Ectodermal cell (in vitro differentiated cells): ENCODE data around the gene SLC9A9.

Source experiments
- H3K27ac ChIP-seq: 2 replicates; pipeline ENCODE4 v1.7.0; 2013; ENCODE audit warnings: mild to moderate bottlenecking, low read depth, low read length; ENCODE audit not compliant: insufficient read depth, poor library complexity, severe bottlenecking
- H3K27me3 ChIP-seq: 2 replicates; pipeline ENCODE4 v1.7.0; 2013; ENCODE audit warnings: mild to moderate bottlenecking, low read length; ENCODE audit not compliant: insufficient read depth, control insufficient read depth, poor library complexity, severe bottlenecking
- H3K36me3 ChIP-seq: one replicate; pipeline ENCODE4 v1.7.0; 2013; ENCODE audit warnings: low read length; ENCODE audit not compliant: control insufficient read depth, insufficient read depth
- H3K4me1 ChIP-seq: one replicate; pipeline ENCODE4 v1.7.0; 2013; ENCODE audit warnings: low read length; ENCODE audit not compliant: control insufficient read depth, insufficient read depth
- H3K4me3 ChIP-seq: 2 replicates; pipeline ENCODE4 v1.7.0; 2013; ENCODE audit warnings: low read depth, low read length, control low read depth; ENCODE audit not compliant: insufficient read depth
- H3K9me3 ChIP-seq: 2 replicates; pipeline ENCODE4 v1.7.0; 2013; ENCODE audit warnings: mild to moderate bottlenecking, low read length, moderate library complexity; ENCODE audit not compliant: control insufficient read depth
- WGBS, 2 experiments: methylation state at CpG; one replicate each; pipeline ENCODE4 v1.1.7; 2013; ENCODE audit warnings: missing lambda C conversion rate in 2 of 2; 5-methylcytosine and 5-hydroxymethylcytosine counted together

SLC9A9 gene

DNA sequence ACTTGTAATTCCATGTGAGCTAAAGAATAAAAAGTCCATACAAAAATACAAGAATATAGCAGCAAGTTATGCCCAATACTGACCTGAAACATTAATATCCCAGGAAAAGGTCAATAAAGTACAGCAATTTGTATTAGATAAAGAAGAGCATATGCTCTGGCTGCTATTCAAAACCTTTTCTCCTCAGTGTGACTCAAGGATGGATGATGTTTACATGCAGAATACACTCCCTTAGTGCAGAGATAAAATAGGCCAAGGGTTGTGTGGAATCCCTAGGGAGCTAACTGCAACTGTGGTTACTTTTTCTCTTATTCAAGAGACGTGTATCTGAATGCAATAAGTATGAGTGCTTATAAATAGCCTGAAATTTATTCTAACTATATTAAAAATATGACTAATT is 78.7 kb downstream of the SLC9A9 start:
- H3K4me1 ChIP-seq, result no peaks in the 10 kb centered on the region
- no CpG with 5 or more reads among the region's 1 CpG for WGBS, 2 experiments
- H3K36me3 ChIP-seq, result no peaks in the 10 kb centered on the region
- H3K27ac ChIP-seq, result no peak overlapping the region
- no peak overlapping the region for H3K4me3 ChIP-seq
- no peaks in the 10 kb centered on the region for H3K9me3 ChIP-seq
- H3K27me3 ChIP-seq, result no peaks in the 10 kb centered on the region

DNA sequence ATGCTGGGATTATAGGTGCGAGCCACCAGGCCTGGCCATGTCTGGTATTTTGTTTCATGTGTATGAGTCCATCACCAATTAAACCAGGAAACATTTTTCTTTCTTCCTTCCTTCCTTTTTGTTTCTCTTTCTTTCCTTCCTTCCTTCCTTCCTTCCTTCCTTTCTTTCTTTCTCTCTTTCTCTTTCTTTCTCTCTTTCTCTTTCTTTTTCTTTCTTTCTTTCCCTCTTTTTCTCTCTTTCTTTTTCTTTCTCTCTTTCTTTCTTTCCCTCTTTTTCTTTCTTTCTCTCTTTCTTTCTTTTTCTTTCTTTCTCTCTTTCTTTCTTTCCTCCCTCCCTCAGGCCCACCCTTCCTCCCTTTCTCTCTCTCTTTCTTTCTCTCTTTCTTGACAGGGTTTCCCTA is 83.4 kb downstream of the SLC9A9 start:
- H3K4me3 ChIP-seq, result no peak overlapping the region
- no peaks in the 10 kb centered on the region for H3K36me3 ChIP-seq
- WGBS, 2 experiments, result 75 to 96% methylated on average over 1 of the region's 1 CpG
- H3K27me3 ChIP-seq, result no peaks in the 10 kb centered on the region
- H3K27ac ChIP-seq, result no peak overlapping the region
- no peaks in the 10 kb centered on the region for H3K4me1 ChIP-seq
- no peaks in the 10 kb centered on the region for H3K9me3 ChIP-seq

DNA sequence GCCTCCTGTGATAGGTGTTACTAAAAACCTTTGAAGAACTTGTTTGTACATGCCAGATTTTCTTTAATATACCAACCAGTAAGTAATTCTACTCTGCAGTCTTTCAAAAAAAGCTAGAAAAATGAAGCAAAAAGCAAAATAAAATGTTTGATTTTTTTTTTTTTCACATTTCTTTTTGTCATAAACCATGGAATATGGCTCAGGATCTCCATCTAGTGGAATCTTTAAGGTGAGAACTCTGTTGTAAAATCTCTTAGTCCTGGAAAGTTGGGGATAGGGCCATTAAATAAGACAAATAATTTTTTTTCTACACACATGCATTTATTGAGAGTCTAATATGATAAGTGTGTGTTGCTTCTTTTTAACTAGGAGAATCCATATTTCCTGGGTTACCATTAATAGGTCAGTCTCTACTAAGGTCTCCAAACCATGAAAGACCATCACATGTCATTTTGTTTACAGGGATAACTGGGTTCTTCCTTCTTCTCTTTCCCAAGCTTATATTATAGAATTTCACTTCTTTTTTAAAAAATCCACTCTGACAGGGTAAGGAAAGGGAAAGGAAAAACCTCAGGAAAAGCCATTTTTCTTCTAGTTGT is 84.6 kb downstream of the SLC9A9 start:
- no peaks in the 10 kb centered on the region for H3K27me3 ChIP-seq
- no peak overlapping the region for H3K27ac ChIP-seq
- H3K9me3 ChIP-seq, result no peaks in the 10 kb centered on the region
- H3K36me3 ChIP-seq, result no peaks in the 10 kb centered on the region
- no peaks in the 10 kb centered on the region for H3K4me1 ChIP-seq
- H3K4me3 ChIP-seq, result no peak overlapping the region

DNA sequence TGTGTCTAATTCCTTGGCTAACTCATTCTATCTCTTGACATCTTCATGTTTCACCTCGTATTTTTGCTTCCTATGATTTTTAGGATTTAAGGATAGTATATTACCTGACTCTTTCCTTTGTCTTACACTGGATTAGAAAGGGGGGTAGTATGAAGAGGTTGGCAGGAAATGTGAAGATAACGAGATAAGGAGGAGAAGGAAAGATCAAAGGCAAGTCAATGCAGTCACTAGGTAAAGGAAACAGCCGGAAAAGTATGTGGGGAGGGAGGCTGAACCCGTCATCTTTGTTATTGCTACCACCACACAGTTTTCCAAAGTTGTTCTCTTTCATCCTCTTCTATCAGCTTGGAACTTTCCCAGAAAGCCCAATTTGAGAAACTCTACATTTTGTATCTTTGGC is 90.6 kb downstream of the SLC9A9 start:
- 89 to 94% methylated on average over 3 to 4 of the region's 4 CpGs for WGBS, 2 experiments
- Histone ChIP-seq H3K4me3 (no peak overlapping the region), H3K36me3 (no peaks in the 10 kb centered on the region), H3K27ac (no peak overlapping the region), H3K27me3 (no peaks in the 10 kb centered on the region), H3K4me1 (peaks cover 6% of the 10 kb centered on the region), H3K9me3 (no peaks in the 10 kb centered on the region)

DNA sequence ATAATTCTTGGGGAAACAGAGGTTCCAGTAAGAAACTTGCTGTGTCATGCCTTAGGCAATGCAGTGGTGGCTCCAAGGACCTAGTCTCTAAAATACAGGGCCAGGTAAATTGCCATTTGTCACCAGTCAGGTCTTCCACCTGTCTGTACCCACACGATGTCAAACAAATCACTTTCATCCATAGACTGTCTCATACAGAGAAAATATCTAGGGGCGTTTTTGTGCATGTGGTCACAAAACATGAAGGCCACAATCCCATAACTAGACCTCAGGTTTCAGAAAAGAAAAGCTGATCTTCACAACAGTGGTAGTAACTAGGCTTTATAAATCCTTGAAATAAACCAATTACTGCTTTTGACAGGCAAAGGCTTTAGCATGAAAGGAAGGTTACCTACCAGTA is 92.3 kb downstream of the SLC9A9 start:
- H3K27me3 ChIP-seq, result no peaks in the 10 kb centered on the region
- no peaks in the 10 kb centered on the region for H3K9me3 ChIP-seq
- peaks cover 6% of the 10 kb centered on the region for H3K4me1 ChIP-seq
- 92 to 96% methylated on average over 2 of the region's 2 CpGs for WGBS, 2 experiments
- no peak overlapping the region for H3K27ac ChIP-seq
- H3K4me3 ChIP-seq, result no peak overlapping the region
- no peaks in the 10 kb centered on the region for H3K36me3 ChIP-seq

DNA sequence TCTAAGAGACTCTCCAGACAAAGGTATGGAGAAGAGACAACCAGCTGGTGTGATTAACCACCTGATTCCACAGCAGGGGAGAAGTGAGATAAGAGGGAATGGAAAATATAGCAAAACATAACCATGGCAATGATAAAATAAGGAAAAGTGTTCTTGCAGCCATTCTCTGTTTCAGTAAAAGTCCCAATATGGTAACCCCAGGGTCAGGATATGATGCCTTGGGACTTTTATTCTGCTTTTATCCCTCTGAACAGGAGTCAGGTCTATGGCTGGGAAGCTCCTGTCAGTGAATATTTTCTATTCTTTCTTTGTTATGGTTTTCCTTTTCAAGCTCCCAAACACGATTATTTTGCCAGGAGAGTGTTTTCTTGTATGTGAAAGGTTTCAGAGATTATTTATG is 94.2 kb downstream of the SLC9A9 start:
- no peak overlapping the region for H3K4me3 ChIP-seq
- H3K9me3 ChIP-seq, result no peaks in the 10 kb centered on the region
- H3K27ac ChIP-seq, result no peak overlapping the region
- WGBS, 2 experiments, result 90 to 93% methylated on average over 1 of the region's 1 CpG
- H3K27me3 ChIP-seq, result no peaks in the 10 kb centered on the region
- H3K4me1 ChIP-seq, result peaks cover 11% of the 10 kb centered on the region
- no peaks in the 10 kb centered on the region for H3K36me3 ChIP-seq

DNA sequence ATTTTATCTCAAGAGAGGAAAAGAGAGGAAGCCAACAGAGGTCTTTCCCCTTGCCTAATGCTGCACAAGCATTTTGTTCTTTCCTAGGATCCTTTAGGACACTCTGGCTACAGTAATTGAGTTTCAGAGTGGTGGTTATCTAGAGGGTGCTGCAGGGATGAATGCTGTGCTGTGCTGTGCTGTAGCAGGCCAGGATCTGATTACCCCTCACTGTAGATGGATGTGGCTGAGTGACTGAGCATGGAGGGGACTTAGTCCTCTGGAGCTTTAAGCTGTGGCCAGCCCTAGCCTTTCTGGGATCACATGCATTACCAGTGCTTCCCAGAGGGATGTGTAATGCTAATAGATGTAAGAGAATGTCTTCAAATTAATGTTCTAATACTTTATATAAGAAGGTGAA is 94.8 kb downstream of the SLC9A9 start:
- Histone ChIP-seq H3K27ac (no peak overlapping the region), H3K4me1 (peaks cover 11% of the 10 kb centered on the region), H3K9me3 (no peaks in the 10 kb centered on the region)

DNA sequence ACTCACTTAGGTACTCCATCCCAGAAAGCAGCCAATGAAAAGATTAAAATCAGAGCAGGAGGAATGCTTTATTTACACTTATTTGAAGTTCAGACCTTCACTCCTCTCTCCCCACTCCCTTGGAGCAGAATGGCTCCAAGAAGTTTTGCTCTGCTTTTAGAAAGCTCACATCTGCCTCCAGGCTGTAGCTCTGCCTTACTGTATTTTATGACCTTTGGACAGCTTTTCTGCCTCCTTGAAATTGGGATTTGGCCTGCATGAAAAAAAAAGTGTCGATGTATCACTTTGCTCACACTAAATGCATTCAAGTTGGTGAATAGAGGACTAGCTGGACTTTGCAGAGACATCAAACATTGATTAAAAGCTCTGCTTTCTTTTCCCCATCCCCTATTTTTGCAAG is 95.3 kb downstream of the SLC9A9 start:
- WGBS, 2 experiments, result 87 to 94% methylated on average over 1 of the region's 1 CpG
- no peak overlapping the region for H3K27ac ChIP-seq
- no peaks in the 10 kb centered on the region for H3K27me3 ChIP-seq
- peaks cover 11% of the 10 kb centered on the region for H3K4me1 ChIP-seq
- H3K4me3 ChIP-seq, result no peak overlapping the region
- H3K36me3 ChIP-seq, result no peaks in the 10 kb centered on the region
- H3K9me3 ChIP-seq, result no peaks in the 10 kb centered on the region

More for the DNA sequence above, 94.8 kb downstream of the SLC9A9 start:
- Histone ChIP-seq H3K4me3 (no peak overlapping the region), H3K36me3 (no peaks in the 10 kb centered on the region), H3K27me3 (no peaks in the 10 kb centered on the region)

DNA sequence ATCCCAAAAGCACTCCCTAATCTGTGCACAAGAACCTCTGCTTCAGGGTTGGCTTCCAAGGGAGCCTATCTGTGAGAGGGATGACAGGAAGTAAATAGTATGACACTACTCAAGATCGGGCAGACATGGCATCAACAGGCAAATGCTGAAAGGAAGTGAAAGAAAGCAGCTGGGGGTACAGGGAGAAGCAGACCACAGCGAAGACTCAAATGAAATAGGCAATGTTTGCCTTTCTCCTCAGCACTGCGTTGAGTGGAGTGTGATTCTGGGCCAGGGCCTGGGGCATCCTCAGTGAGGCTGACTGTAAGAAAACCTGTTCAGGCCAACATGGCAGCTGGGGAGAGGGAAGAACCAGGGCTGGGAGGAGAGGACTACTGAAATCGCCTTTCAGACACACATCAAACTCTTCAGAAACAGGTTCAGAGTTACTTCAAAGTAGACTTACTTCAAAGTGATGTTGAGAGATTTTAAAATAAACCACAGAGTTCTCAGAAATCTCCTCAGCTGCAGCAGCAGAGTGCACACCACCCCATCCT is 96.6 kb downstream of the SLC9A9 start:
- H3K4me3 ChIP-seq, result no peak overlapping the region
- WGBS, 2 experiments, result 92 to 98% methylated on average over 3 to 4 of the region's 4 CpGs
- no peaks in the 10 kb centered on the region for H3K27me3 ChIP-seq

DNA sequence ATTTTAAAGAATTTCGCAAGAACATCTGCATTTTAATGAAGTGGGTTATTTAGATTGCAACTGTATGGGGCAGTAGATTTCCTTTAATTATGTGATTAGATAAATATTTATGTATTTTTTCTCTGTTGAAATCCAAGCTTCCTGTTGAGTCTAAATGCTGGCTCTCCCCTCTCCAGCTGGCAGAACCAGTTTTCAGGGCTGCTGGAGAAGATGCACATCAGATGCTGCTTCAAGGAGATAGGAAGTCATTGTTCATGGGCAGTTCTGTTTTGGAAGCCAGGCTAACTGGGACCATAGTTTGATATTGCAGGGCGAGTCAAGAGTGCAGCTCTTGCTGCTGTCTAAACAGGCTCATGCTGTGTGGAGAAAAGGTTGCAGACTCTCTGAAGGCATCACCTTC is 97.4 kb downstream of the SLC9A9 start:
- no peak overlapping the region for H3K4me3 ChIP-seq
- 91 to 97% methylated on average over 2 of the region's 2 CpGs for WGBS, 2 experiments
- no peaks in the 10 kb centered on the region for H3K36me3 ChIP-seq
- H3K9me3 ChIP-seq, result no peaks in the 10 kb centered on the region
- no peaks in the 10 kb centered on the region for H3K27me3 ChIP-seq
- H3K27ac ChIP-seq, result no peak overlapping the region
- H3K4me1 ChIP-seq, result peaks cover 11% of the 10 kb centered on the region

More for the DNA sequence above, 96.6 kb downstream of the SLC9A9 start:
- Histone ChIP-seq H3K27ac (no peak overlapping the region), H3K36me3 (no peaks in the 10 kb centered on the region), H3K9me3 (no peaks in the 10 kb centered on the region), H3K4me1 (peaks cover 11% of the 10 kb centered on the region)

DNA sequence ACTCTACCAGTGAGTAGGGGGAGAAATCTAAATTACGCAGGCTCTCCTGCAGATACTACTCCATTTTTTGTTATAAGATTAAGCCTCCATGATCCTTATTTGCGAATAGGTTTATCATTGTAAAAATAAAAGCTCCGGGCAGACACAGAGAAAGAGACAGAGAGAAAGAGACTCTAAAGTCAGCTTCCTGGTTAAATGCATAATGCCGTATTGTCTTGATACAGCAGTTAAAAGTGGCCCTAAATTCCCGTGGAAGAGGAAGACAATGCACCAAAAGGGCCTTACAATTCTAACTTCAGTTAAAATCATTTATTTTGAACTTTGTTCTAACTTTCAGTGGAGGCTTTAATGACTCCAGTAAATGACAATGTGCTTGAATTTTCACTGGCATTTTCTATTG is 98.3 kb downstream of the SLC9A9 start:
- Histone ChIP-seq H3K36me3 (no peaks in the 10 kb centered on the region), H3K9me3 (no peaks in the 10 kb centered on the region), H3K4me3 (no peak overlapping the region), H3K27ac (no peak overlapping the region), H3K4me1 (peaks cover 11% of the 10 kb centered on the region), H3K27me3 (no peaks in the 10 kb centered on the region)
- WGBS, 2 experiments, result 79% methylated on average over 4 to 5 of the region's 5 CpGs
